NT2/D1 (cell line): ENCODE results near the gene SFR1.

Source experiments
- DNase-seq: peaks from one replicate; pipeline ENCODE4 v3.0.0-alpha.2; 2011; ENCODE audit warnings: low read depth, low spot score
- H3K27me3 ChIP-seq: 2 replicates; pipeline ENCODE4 v1.6.0; 2011; ENCODE audit warnings: mild to moderate bottlenecking; ENCODE audit not compliant: insufficient read length, insufficient read depth
- H3K36me3 ChIP-seq: 2 replicates; pipeline ENCODE4 v1.6.1; 2011; ENCODE audit warnings: mild to moderate bottlenecking, low read length, mixed read lengths; ENCODE audit not compliant: insufficient read depth, insufficient read length
- H3K4me1 ChIP-seq: 2 replicates; pipeline ENCODE4 v1.5.1; 2011; ENCODE audit not compliant: insufficient read depth, insufficient read length
- H3K4me3 ChIP-seq: 2 replicates; pipeline ENCODE4 v1.5.1; 2011; ENCODE audit warnings: low read depth; ENCODE audit not compliant: insufficient read length
- H3K9ac ChIP-seq: 2 replicates; pipeline ENCODE4 v1.6.0; 2011; ENCODE audit warnings: low read depth; ENCODE audit not compliant: insufficient read length
- H3K9me3 ChIP-seq: 2 replicates; pipeline ENCODE4 v1.5.1; 2011; ENCODE audit warnings: mild to moderate bottlenecking, low read length; ENCODE audit not compliant: insufficient read depth
- SUZ12 ChIP-seq: IDR thresholded peaks from 2 replicates; pipeline ENCODE4 v1.6.1; 2011; ENCODE audit not compliant: insufficient read length, insufficient read depth; ENCODE audit errors: extremely low read depth
- YY1 ChIP-seq: IDR thresholded peaks from 2 replicates; pipeline ENCODE4 v1.6.1; 2011; ENCODE audit not compliant: insufficient read length, insufficient read depth
- ZNF274 ChIP-seq: IDR thresholded peaks from 2 replicates; pipeline ENCODE4 v1.6.1; 2011; ENCODE audit warnings: mild to moderate bottlenecking, low read depth, low read length

Gene SFR1

GRCh38 chr10:104098358-104098925 lies 23.5 kb upstream of the SFR1 start:
- Histone ChIP-seq H3K9me3 (peaks cover 12% of the 10 kb centered on the region), H3K36me3 (no peaks in the 10 kb centered on the region), H3K9ac (no peak overlapping the region), H3K4me1 (no peaks in the 10 kb centered on the region), H3K27me3 (no peaks in the 10 kb centered on the region), H3K4me3 (no peak overlapping the region)
- no peak for DNase-seq
- no peak for TF ChIP-seq YY1
- TF ChIP-seq ZNF274 = no peak
- TF ChIP-seq SUZ12 = no peak

- no peak overlapping the region for H3K9ac ChIP-seq
- H3K9me3 ChIP-seq = peaks cover 12% of the 10 kb centered on the region
- no peak for TF ChIP-seq YY1
- H3K4me1 ChIP-seq = no peaks in the 10 kb centered on the region
- H3K36me3 ChIP-seq = no peaks in the 10 kb centered on the region
- DNase-seq = no peak
- no peak overlapping the region for H3K4me3 ChIP-seq
- no peaks in the 10 kb centered on the region for H3K27me3 ChIP-seq
Observed at GRCh38 chr10:104099269-104099668, 22.7 kb upstream of the SFR1 start.

GRCh38 chr10:104099941-104100340 lies 22.0 kb upstream of the SFR1 start:
- Histone ChIP-seq H3K9ac (no peak overlapping the region), H3K27me3 (peaks cover 2% of the 10 kb centered on the region), H3K4me1 (no peaks in the 10 kb centered on the region), H3K9me3 (peaks cover 12% of the 10 kb centered on the region), H3K36me3 (no peaks in the 10 kb centered on the region), H3K4me3 (no peak overlapping the region)
- no peak for TF ChIP-seq SUZ12
- TF ChIP-seq ZNF274 = no peak
- TF ChIP-seq YY1 = no peak
- DNase-seq = no peak

- no peaks in the 10 kb centered on the region for H3K4me1 ChIP-seq
- DNase-seq = no peak
- no peak overlapping the region for H3K9ac ChIP-seq
- H3K27me3 ChIP-seq = peaks cover 2% of the 10 kb centered on the region
- peaks cover 12% of the 10 kb centered on the region for H3K9me3 ChIP-seq
- TF ChIP-seq SUZ12 (no peak), ZNF274 (no peak), YY1 (no peak)
- H3K36me3 ChIP-seq = no peaks in the 10 kb centered on the region
- no peak overlapping the region for H3K4me3 ChIP-seq
Observed at GRCh38 chr10:104100795-104101194, 21.2 kb upstream of the SFR1 start.

- no peak overlapping the region for H3K4me3 ChIP-seq
- TF ChIP-seq ZNF274 (no peak), YY1 (no peak), SUZ12 (no peak)
- peaks cover 2% of the 10 kb centered on the region for H3K27me3 ChIP-seq
- DNase-seq = no peak
- no peaks in the 10 kb centered on the region for H3K36me3 ChIP-seq
- H3K9ac ChIP-seq = no peak overlapping the region
- H3K4me1 ChIP-seq = no peaks in the 10 kb centered on the region
- peaks cover 4% of the 10 kb centered on the region for H3K9me3 ChIP-seq
Observed at GRCh38 chr10:104101902-104102301, 20.1 kb upstream of the SFR1 start.

- TF ChIP-seq SUZ12 = no peak
- TF ChIP-seq YY1 = no peak
- no peak for TF ChIP-seq ZNF274
- no peak overlapping the region for H3K4me3 ChIP-seq
- no peaks in the 10 kb centered on the region for H3K36me3 ChIP-seq
- peaks cover 2% of the 10 kb centered on the region for H3K27me3 ChIP-seq
- no peak for DNase-seq
- no peak overlapping the region for H3K9ac ChIP-seq
- H3K4me1 ChIP-seq = no peaks in the 10 kb centered on the region
- peaks cover 5% of the 10 kb centered on the region; the same call in 1 of the 2 replicates for H3K9me3 ChIP-seq
Observed at GRCh38 chr10:104103956-104104355, 18.0 kb upstream of the SFR1 start.

GRCh38 chr10:104104418-104104817 lies 17.6 kb upstream of the SFR1 start:
- DNase-seq = no peak
- Histone ChIP-seq H3K36me3 (no peaks in the 10 kb centered on the region), H3K27me3 (peaks cover 2% of the 10 kb centered on the region), H3K9me3 (peaks cover 7% of the 10 kb centered on the region; the same call in 1 of the 2 replicates), H3K4me1 (no peaks in the 10 kb centered on the region), H3K9ac (no peak overlapping the region), H3K4me3 (no peak overlapping the region)
- no peak for TF ChIP-seq SUZ12
- TF ChIP-seq ZNF274 = no peak
- no peak for TF ChIP-seq YY1
